Kidney (tissue), 14 donors: Measurements from ENCODE around the gene LMX1B. TPM values are rescaled to one million over a fixed set of nuclear protein-coding genes. Genes with fewer than 3 reads are reported as not detected.

Source experiments
- DNase-seq, 5 donors: peaks; one replicate each; pipeline ENCODE4 v3.0.0-alpha.2; 2013 to 2020
- FAIRE-seq: peaks from 2 replicates; lab custom pipeline; 2012; peaks lifted over from hg19 to GRCh38; lab: Jason Lieb, UNC
- H3K27ac ChIP-seq, 2 donors: one replicate each; pipeline ENCODE4 v1.7.0; 2013; ENCODE audit warnings: low read depth in 2 of 2, low read length in 2 of 2, inconsistent platforms in 1 of 2
- H3K27me3 ChIP-seq: one replicate; pipeline ENCODE4 v1.7.1; 2013; ENCODE audit warnings: low read length, inconsistent platforms; ENCODE audit not compliant: control insufficient read depth, insufficient read depth
- H3K36me3 ChIP-seq, 3 donors: one replicate each; pipeline versions ENCODE4 v1.7.0 to v1.7.1; 2013; ENCODE audit warnings: low read length in 3 of 3, control low read depth in 1 of 3, inconsistent platforms in 1 of 3; ENCODE audit not compliant: insufficient read depth in 3 of 3, control insufficient read depth in 2 of 3
- H3K4me1 ChIP-seq, 3 donors: one replicate each; pipeline versions ENCODE4 v1.7.0 to v1.7.1; 2013; ENCODE audit warnings: low read length in 3 of 3, inconsistent platforms in 1 of 3, low read depth in 1 of 3; ENCODE audit not compliant: control insufficient read depth in 2 of 3, insufficient read depth in 2 of 3
- H3K4me3 ChIP-seq, 3 donors: one replicate each; pipeline versions ENCODE4 v1.7.0 to v1.8.1; 2013; ENCODE audit warnings: low read length in 3 of 3, control low read depth in 1 of 3, inconsistent platforms in 1 of 3
- H3K9ac ChIP-seq, 3 donors: one replicate each; pipeline versions ENCODE4 v1.7.0 to v1.7.1; 2013; ENCODE audit warnings: low read length in 3 of 3, control low read depth in 1 of 3, inconsistent platforms in 1 of 3
- H3K9me3 ChIP-seq, 3 donors: one replicate each; pipeline versions ENCODE4 v1.7.0 to v1.7.1; 2013; ENCODE audit warnings: low read length in 3 of 3, control low read depth in 1 of 3, inconsistent platforms in 1 of 3; ENCODE audit not compliant: control insufficient read depth in 2 of 3, insufficient read depth in 1 of 3
- CTCF ChIP-seq: IDR thresholded peaks from 3 replicates; pipeline ENCODE4 v1.5.1; 2012; ENCODE audit warnings: mild to moderate bottlenecking, moderate library complexity, borderline replicate concordance; ENCODE audit not compliant: insufficient read depth; ENCODE audit errors: extremely low read depth
- intact Hi-C: fragments of 100-400 bp; cut with DNase I; formaldehyde crosslinking; loops from one replicate; pipeline ENCODE4 v1.11.1; 2022
- polyA plus RNA-seq: library from polyadenylated mRNA; stranded (reverse); fragments of 350-450 nt; fragmentation: Illumina TruSeq; extraction: RNeasy Lipid Tissue Mini Kit (QIAGEN cat#74804); gene quantifications from one replicate; pipeline ENCODE4 v1.2.3, GENCODE V29; 2014; ENCODE audit warnings: low read depth, low replicate concordance; ENCODE audit not compliant: insufficient read depth
- total RNA-seq: library from RNA; stranded (reverse); fragmentation: NEBNext Ultra II Directional; extraction: Animal tissue kit (Norgen Biotek cat#: 25700); gene quantifications from one replicate; pipeline ENCODE4 v1.2.1, GENCODE V29; 2021
- donor health status: control.
- donor health status: control.
- donor health status: control.
- donor health status: control.
- donor health status: control.
- donor health status: DM: yes; HTN: yes; CAD: no.
- donor health status: Normal renal cell carcinoma (clear cell type).

Gene LMX1B
- total and polyA plus RNA-seq, 2 donors from 2014 or later: 0.57 to 2.6 TPM

- Histone ChIP-seq H3K27me3 (peaks cover 24% of the 10 kb centered on the region), H3K36me3 (no peaks in the 10 kb centered on the region), H3K4me1 (no peaks in the 10 kb centered on the region), H3K9me3 (no peaks in the 10 kb centered on the region), H3K4me3 (no peak overlapping the region), H3K27ac (no peak overlapping the region), H3K9ac (no peak overlapping the region)
- TF ChIP-seq CTCF: no peak
- peak in 4 of 5 donors; percentile 39 to 58 (median 45) for DNase-seq
- FAIRE-seq: no peak
- intact Hi-C loops: no loop called here
Measured at GRCh38 chr9:126672634-126673284, 59.0 kb downstream of the LMX1B start.

- H3K36me3 ChIP-seq: no peaks in the 10 kb centered on the region
- H3K9me3 ChIP-seq: no peaks in the 10 kb centered on the region
- no peaks in the 10 kb centered on the region for H3K4me1 ChIP-seq
- H3K4me3 ChIP-seq: no peak overlapping the region
- intact Hi-C loops: no loop called here
- no peak overlapping the region for H3K27ac ChIP-seq
- FAIRE-seq (no peak), DNase-seq (peak; percentile 32 to 89 (median 79))
- peaks cover 25% of the 10 kb centered on the region for H3K27me3 ChIP-seq
- no peak for TF ChIP-seq CTCF
- H3K9ac ChIP-seq: no peak overlapping the region
Measured at GRCh38 chr9:126673689-126674364, 60.1 kb downstream of the LMX1B start.

GRCh38 chr9:126674365-126675146, 60.8 kb downstream of the LMX1B start:
- TF ChIP-seq CTCF: no peak
- Histone ChIP-seq H3K27ac (no peak overlapping the region), H3K9ac (no peak overlapping the region), H3K4me3 (no peak overlapping the region), H3K4me1 (no peaks in the 10 kb centered on the region), H3K36me3 (no peaks in the 10 kb centered on the region), H3K27me3 (peaks cover 25% of the 10 kb centered on the region), H3K9me3 (no peaks in the 10 kb centered on the region)
- DNase-seq (peak in 2 of 5 donors; percentile 30 to 34), FAIRE-seq (no peak)
- intact Hi-C loops: no loop called here
